ENCODE data around the gene BCKDK. TPM values are rescaled to one million over a fixed set of nuclear protein-coding genes. Genes with fewer than 3 reads are reported as not detected.

BCKDK gene
- total and polyA plus RNA-seq, 2 of the 13 experiments (the other 11 are each of a cell fraction or from before 2014, with no cell fraction given), result 24.9 to 42.6 TPM

DNA sequence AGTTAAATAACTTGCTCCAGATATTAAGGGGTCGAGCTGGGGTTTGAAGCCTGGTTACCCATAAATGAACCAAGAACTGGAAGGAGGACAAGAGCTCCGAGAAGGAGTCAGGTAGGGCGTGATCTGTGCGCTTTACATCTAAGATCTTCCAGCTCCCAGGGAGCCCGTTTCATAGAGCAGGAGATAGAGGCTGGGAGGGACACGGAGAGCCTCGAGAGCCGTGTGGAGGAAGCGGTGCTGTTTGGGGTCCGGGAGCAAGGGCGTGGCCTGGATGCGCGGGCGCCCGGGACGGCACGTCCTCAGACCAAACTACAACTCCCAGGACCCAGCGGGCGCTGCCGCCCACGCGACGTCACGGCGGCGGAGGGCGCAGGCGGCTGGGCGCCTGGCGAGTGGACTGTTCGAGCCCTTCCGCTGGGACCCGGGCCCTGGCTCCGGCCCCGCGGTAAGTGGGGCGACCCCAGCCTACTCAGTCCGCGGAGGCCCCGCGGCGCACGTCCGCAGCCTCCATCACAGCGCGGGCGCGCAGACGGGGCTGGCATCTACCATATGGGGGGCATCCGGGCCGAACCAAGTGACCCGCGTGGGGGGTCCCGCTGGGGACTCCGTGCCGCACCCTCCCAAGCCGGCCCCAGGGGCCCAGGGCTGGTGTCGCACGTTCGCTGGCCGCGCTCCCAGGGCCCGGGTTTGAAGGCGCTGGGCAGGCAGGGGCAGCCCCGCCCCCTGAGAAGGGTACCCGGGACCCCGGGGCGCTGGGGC, at the start of gene BCKDK (continued):
- TF ChIP-seq SOX13 (IDR thresholded peaks at IDR 0.05), result no peak
- TF ChIP-seq SOX13 (CRISPR knock-in tag; conservative IDR thresholded peaks at IDR 0.05 in 1 of 2, IDR thresholded peaks at IDR 0.05 in 1 of 2), result no peak
- TF ChIP-seq ZFP36L2 (CRISPR knock-in tag; IDR thresholded peaks at IDR 0.05), result no peak
- TF ChIP-seq SMARCC2 (IDR thresholded peaks at IDR 0.05), result no peak
- TF ChIP-seq RFX1 (IDR thresholded peaks at IDR 0.05), result no peak
- TF ChIP-seq SNAI1 (CRISPR knock-in tag; IDR thresholded peaks at IDR 0.05; ENCODE audit: borderline replicate concordance), result peak; percentile 84
- no peak for TF ChIP-seq NR2F6 (IDR thresholded peaks at IDR 0.05)
- peak; percentile 53; the same call in 1 of the 2 replicates for TF ChIP-seq NR2F6 (CRISPR knock-in tag; IDR thresholded peaks at IDR 0.05)
- TF ChIP-seq ZNF343 (CRISPR knock-in tag; IDR thresholded peaks at IDR 0.05), result no peak
- TF ChIP-seq, protein P1, sequence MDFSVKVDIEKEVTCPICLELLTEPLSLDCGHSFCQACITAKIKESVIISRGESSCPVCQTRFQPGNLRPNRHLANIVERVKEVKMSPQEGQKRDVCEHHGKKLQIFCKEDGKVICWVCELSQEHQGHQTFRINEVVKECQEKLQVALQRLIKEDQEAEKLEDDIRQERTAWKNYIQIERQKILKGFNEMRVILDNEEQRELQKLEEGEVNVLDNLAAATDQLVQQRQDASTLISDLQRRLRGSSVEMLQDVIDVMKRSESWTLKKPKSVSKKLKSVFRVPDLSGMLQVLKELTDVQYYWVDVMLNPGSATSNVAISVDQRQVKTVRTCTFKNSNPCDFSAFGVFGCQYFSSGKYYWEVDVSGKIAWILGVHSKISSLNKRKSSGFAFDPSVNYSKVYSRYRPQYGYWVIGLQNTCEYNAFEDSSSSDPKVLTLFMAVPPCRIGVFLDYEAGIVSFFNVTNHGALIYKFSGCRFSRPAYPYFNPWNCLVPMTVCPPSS (IDR thresholded peaks at IDR 0.05), result no peak
- TF ChIP-seq NFE2 (CRISPR knock-in tag; IDR thresholded peaks at IDR 0.05), result no peak
- peak; percentile 85 for TF ChIP-seq ZSCAN29 (CRISPR knock-in tag; conservative IDR thresholded peaks at IDR 0.05)
- no peak for TF ChIP-seq MLLT10 (CRISPR knock-in tag; IDR thresholded peaks at IDR 0.05)
- TF ChIP-seq ATF1 (CRISPR knock-in tag; IDR thresholded peaks at IDR 0.05), result peak; percentile 60; the same call in 1 of the 2 replicates
- TF ChIP-seq ZNF572 (CRISPR knock-in tag; IDR thresholded peaks at IDR 0.05), result no peak
- TF ChIP-seq, protein P2, sequence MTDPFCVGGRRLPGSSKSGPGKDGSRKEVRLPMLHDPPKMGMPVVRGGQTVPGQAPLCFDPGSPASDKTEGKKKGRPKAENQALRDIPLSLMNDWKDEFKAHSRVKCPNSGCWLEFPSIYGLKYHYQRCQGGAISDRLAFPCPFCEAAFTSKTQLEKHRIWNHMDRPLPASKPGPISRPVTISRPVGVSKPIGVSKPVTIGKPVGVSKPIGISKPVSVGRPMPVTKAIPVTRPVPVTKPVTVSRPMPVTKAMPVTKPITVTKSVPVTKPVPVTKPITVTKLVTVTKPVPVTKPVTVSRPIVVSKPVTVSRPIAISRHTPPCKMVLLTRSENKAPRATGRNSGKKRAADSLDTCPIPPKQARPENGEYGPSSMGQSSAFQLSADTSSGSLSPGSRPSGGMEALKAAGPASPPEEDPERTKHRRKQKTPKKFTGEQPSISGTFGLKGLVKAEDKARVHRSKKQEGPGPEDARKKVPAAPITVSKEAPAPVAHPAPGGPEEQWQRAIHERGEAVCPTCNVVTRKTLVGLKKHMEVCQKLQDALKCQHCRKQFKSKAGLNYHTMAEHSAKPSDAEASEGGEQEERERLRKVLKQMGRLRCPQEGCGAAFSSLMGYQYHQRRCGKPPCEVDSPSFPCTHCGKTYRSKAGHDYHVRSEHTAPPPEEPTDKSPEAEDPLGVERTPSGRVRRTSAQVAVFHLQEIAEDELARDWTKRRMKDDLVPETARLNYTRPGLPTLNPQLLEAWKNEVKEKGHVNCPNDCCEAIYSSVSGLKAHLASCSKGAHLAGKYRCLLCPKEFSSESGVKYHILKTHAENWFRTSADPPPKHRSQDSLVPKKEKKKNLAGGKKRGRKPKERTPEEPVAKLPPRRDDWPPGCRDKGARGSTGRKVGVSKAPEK (CRISPR knock-in tag; IDR thresholded peaks at IDR 0.05; ENCODE audit: borderline replicate concordance), result no peak
- TF ChIP-seq RBM22 (optimal IDR thresholded peaks at IDR 0.05; ENCODE audit: low read length), result no peak
- TF ChIP-seq RAD21 (CRISPR knock-in tag; IDR thresholded peaks at IDR 0.05), result peak; percentile 46; the same call in 1 of the 2 replicates
- TF ChIP-seq JARID2 (CRISPR knock-in tag; IDR thresholded peaks at IDR 0.05; ENCODE audit: insufficient replicate concordance), result no peak
- TF ChIP-seq ZNF746 (CRISPR knock-in tag; IDR thresholded peaks at IDR 0.05), result peak; percentile 51
- peak; percentile 37; the same call in 1 of the 2 replicates for TF ChIP-seq FOXA3 (CRISPR knock-in tag; IDR thresholded peaks at IDR 0.05)
- peak; percentile 25; the same call in 1 of the 2 replicates for TF ChIP-seq ZNF230 (CRISPR knock-in tag; IDR thresholded peaks at IDR 0.05)
- peak; percentile 59 for TF ChIP-seq GABPA (IDR thresholded peaks at IDR 0.05; ENCODE audit: low read depth, low read length)
- peak; percentile 70 for TF ChIP-seq GABPA (CRISPR knock-in tag; IDR thresholded peaks at IDR 0.05; ENCODE audit: low read depth)
- TF ChIP-seq, protein P3, sequence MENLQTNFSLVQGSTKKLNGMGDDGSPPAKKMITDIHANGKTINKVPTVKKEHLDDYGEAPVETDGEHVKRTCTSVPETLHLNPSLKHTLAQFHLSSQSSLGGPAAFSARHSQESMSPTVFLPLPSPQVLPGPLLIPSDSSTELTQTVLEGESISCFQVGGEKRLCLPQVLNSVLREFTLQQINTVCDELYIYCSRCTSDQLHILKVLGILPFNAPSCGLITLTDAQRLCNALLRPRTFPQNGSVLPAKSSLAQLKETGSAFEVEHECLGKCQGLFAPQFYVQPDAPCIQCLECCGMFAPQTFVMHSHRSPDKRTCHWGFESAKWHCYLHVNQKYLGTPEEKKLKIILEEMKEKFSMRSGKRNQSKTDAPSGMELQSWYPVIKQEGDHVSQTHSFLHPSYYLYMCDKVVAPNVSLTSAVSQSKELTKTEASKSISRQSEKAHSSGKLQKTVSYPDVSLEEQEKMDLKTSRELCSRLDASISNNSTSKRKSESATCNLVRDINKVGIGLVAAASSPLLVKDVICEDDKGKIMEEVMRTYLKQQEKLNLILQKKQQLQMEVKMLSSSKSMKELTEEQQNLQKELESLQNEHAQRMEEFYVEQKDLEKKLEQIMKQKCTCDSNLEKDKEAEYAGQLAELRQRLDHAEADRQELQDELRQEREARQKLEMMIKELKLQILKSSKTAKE (CRISPR knock-in tag; IDR thresholded peaks at IDR 0.05; ENCODE audit: borderline replicate concordance), result peak; percentile 67; the same call in 1 of the 2 replicates
